GM12891 (cell line): ENCODE data around the gene DLGAP1.

Experiments
- PAX5 ChIP-seq: IDR thresholded peaks from 2 replicates; pipeline ENCODE4 v1.6.1; 2011; ENCODE audit warnings: low read length, moderate library complexity, mild to moderate bottlenecking; ENCODE audit not compliant: insufficient read depth, severe bottlenecking
- POLR2A ChIP-seq: IDR thresholded peaks from 2 replicates; pipeline ENCODE4 v1.6.1; 2011; ENCODE audit warnings: low read depth, low read length, control low read depth
- POLR2AphosphoS5 ChIP-seq: IDR thresholded peaks from 2 replicates; pipeline ENCODE4 v1.6.1; 2011; ENCODE audit warnings: low read depth, low read length, control low read depth
- SPI1 ChIP-seq: IDR thresholded peaks from 2 replicates; pipeline ENCODE4 v1.6.1; 2011; ENCODE audit warnings: low read depth, low read length, control low read depth

- TF ChIP-seq POLR2AphosphoS5 = no peak
- TF ChIP-seq POLR2A = no peak
- no peak for TF ChIP-seq SPI1
- TF ChIP-seq PAX5 = no peak
These were observed 1.1 kb downstream of the DLGAP1 start for GRCh38 chr18:4453874-4454536.
